Measurements from ENCODE around the gene TEX14. TPM values are rescaled to one million over a fixed set of nuclear protein-coding genes. Genes with fewer than 3 reads are reported as not detected.
A peak's percentile ranks its signal among the peaks of the same experiment; 100 is the strongest.
"Not testable (repeated sequence)": the region's sequence is repeated elsewhere in the genome, so short reads cannot be mapped to it uniquely, and the experiment has no call there.

Gene TEX14
- total and polyA plus RNA-seq, 7 experiments from 2014 or later, result 0.17 to 2.4 (median 0.54) TPM; not detected in 2

DNA sequence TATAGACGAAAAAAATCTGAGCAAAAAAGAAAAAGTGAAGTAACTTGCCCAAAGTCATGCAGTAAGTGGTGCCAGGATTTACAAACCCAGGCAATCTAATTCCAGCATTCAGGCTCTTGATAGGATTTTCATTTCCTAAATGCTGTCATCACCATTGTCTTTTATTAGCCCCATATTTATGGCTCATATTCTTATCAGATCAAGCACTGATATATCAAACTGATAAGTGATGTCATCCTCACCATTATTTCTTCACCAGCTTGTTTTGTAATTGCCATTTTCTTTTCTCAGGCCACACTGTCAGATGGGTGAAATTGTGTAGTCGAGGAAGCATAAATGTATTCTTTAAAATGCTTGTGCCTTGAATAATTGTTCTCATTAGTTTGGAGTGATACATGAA is 1.9 kb upstream of the TEX14 start:
- H3K36me3 Mint-ChIP-seq, result peaks cover 0 to 12% (median 4%) of the 10 kb centered on the region in 5 donors
- CTCF ChIA-PET, result interaction anchor here (0.7 kb wide), 1 partner anchor 17 kb away, joined by 3 read pairs; no protein-coding TSS in a partner anchor
- H3K27me3 Mint-ChIP-seq, result no peaks in the 10 kb centered on the region
- intact Hi-C loops (cut with micrococcal nuclease), result loop anchor here (5.0 to 10.0 kb wide), 5 partner anchors 106 to 1609 kb away; partner anchors contain the start of genes AKAP1 (in 1 of the 2) and TRIM37 (in 1 of the 2)
- POLR2A ChIA-PET, result interaction anchor here (1.0 kb wide), 1 partner anchor 31 kb away, joined by 3 read pairs; no protein-coding TSS in a partner anchor
- H3K4me3 ChIP-seq (ENCODE audit: low read length), result peak overlapping the region; percentile 75
- H3K9me3 Mint-ChIP-seq, result peaks cover 0 to 3% (median 0%) of the 10 kb centered on the region in 11 donors
- peaks cover 12 to 17% of the 10 kb centered on the region in 2 donors for H3K4me1 ChIP-seq (ENCODE audit: control insufficient read depth in 2 of 2, insufficient read depth in 2 of 2, low read length in 2 of 2)
- no peaks in the 10 kb centered on the region for H3K27me3 ChIP-seq (ENCODE audit: control insufficient read depth in 2 of 2, insufficient read depth in 2 of 2, low read length in 2 of 2)
- peak overlapping the region in 4 of 9 donors; percentile 89 to 94 (median 90) for H3K27ac Mint-ChIP-seq
- no peaks in the 10 kb centered on the region for H3K9me3 ChIP-seq (ENCODE audit: control insufficient read depth in 2 of 3, low read length in 3 of 3)
- no peak for DNase-seq
- no peak overlapping the region for H3K27ac ChIP-seq (ENCODE audit: low read depth, low read length)
- H3K4me3 Mint-ChIP-seq, result peak overlapping the region; percentile 85 to 99 (median 94)
- no peak for ATAC-seq
- peaks cover 0 to 3% (median 0%) of the 10 kb centered on the region in 3 experiments for H3K36me3 ChIP-seq (ENCODE audit: control insufficient read depth in 2 of 3, insufficient read depth in 3 of 3, low read length in 3 of 3)
- H3K4me1 Mint-ChIP-seq, result peaks cover 20 to 37% (median 31%) of the 10 kb centered on the region in 7 donors

DNA sequence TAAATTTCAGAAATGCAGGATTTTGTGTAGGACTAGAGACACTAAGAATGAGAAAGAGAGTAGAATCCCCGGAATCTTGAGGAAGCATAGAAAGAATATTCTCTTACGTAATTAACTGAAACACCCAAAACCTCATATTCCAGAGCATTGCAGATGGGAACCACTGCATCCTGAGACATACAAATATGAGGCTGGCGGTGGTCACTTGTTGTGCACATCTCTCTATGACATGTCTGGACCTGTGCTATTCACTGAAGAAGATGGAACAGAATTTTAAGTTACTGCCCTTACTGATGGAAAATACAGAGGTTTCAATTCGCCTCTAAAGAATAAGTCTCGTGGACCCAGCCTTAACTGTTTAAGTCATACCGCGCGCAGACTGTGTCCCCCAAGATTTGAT is 1.4 kb upstream of the TEX14 start:
- H3K36me3 ChIP-seq (ENCODE audit: control insufficient read depth in 2 of 3, insufficient read depth in 3 of 3, low read length in 3 of 3), result peaks cover 0 to 3% (median 0%) of the 10 kb centered on the region in 3 experiments
- peak overlapping the region; percentile 75 for H3K4me3 ChIP-seq (ENCODE audit: low read length)
- POLR2A ChIA-PET, result interaction anchor here (0.5 to 2.4 kb wide), 7 partner anchors 18 to 1539 kb away, joined by 3 to 18 read pairs (median 4); no protein-coding TSS in a partner anchor
- intact Hi-C loops (cut with micrococcal nuclease), result loop anchor here (5.0 to 10.0 kb wide), 5 partner anchors 106 to 1608 kb away; partner anchors contain the start of genes AKAP1 (in 1 of the 2) and TRIM37 (in 1 of the 2)
- Mint-ChIP-seq H3K27ac (peak overlapping the region; percentile 87 to 96 (median 89)), H3K27me3 (no peaks in the 10 kb centered on the region), H3K4me1 (peaks cover 20 to 37% (median 31%) of the 10 kb centered on the region in 7 donors), H3K36me3 (peaks cover 0 to 12% (median 4%) of the 10 kb centered on the region in 5 donors), H3K9me3 (peaks cover 0 to 3% (median 0%) of the 10 kb centered on the region in 11 donors), H3K4me3 (peak overlapping the region; percentile 85 to 99 (median 94))
- H3K27me3 ChIP-seq (ENCODE audit: control insufficient read depth in 2 of 2, insufficient read depth in 2 of 2, low read length in 2 of 2), result no peaks in the 10 kb centered on the region
- no peak for ATAC-seq
- no peaks in the 10 kb centered on the region for H3K9me3 ChIP-seq (ENCODE audit: control insufficient read depth in 2 of 3, low read length in 3 of 3)
- H3K27ac ChIP-seq (ENCODE audit: low read depth, low read length), result peak overlapping the region; percentile 77
- peaks cover 12 to 17% of the 10 kb centered on the region in 2 donors for H3K4me1 ChIP-seq (ENCODE audit: control insufficient read depth in 2 of 2, insufficient read depth in 2 of 2, low read length in 2 of 2)
- CTCF ChIA-PET, result interaction anchor here (0.7 kb wide), 1 partner anchor 18 kb away, joined by 3 read pairs; no protein-coding TSS in a partner anchor
- DNase-seq, result no peak

DNA sequence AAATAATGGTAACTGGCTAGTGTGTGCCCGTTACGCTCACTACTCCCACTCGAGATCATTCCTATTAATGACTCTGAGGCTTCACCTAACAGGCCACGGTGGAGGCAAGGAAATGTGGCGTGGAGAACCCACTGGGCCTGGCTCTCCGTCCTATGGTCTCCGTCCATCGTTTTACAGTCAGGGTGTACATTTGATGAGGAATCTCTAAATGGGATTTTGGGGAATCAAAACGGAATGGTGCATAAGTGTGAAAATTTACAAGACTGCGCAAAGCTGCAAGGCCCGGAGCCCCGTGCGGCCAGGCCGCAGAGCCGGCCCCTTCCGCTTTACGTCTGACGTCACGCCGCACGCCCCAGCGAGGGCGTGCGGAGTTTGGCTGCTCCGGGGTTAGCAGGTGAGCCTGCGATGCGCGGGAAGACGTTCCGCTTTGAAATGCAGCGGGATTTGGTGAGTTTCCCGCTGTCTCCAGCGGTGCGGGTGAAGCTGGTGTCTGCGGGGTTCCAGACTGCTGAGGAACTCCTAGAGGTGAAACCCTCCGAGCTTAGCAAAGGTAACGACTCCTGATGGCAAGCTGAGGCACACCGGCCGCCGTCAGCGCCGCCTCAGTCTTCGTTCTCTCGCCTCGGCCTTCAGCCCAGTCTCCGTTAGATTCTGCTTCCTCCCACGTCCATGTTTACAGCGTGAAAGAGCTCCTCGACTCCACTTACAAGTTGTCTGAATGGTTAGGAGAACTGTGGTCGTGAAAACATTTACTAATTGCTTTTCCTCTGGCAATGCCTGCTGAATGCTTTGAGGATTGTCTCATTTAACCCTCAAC is 602 bp upstream of the TEX14 start, which contains the start of gene RAD51C:
Gene RAD51C, plus strand, starts transcription at position 364 of the 817 bp plus-strand sequence. Its CDS starts 42 bp downstream, at position 406.
- peak within 1 kb of the TSS; percentile 77 for H3K27ac ChIP-seq (ENCODE audit: low read depth, low read length)
- peaks cover 0 to 3% (median 0%) of the 10 kb centered on the region in 3 experiments for H3K36me3 ChIP-seq (ENCODE audit: control insufficient read depth in 2 of 3, insufficient read depth in 3 of 3, low read length in 3 of 3)
- peak within 1 kb of the TSS; percentile 85 to 99 (median 94) for H3K4me3 Mint-ChIP-seq
- peaks cover 0 to 2% (median 0%) of the 10 kb centered on the region in 5 donors for H3K27me3 Mint-ChIP-seq
- no peaks in the 10 kb centered on the region for H3K27me3 ChIP-seq (ENCODE audit: control insufficient read depth in 2 of 2, insufficient read depth in 2 of 2, low read length in 2 of 2)
- H3K4me1 Mint-ChIP-seq, result peaks cover 20 to 37% (median 31%) of the 10 kb centered on the region in 7 donors
- ChIA-PET CTCF (interaction anchor here (0.6 kb wide), 1 partner anchor 11 kb away, joined by 4 read pairs; no protein-coding TSS in a partner anchor), POLR2A (interaction anchor here (0.5 to 2.4 kb wide), 9 partner anchors 19 to 1540 kb away, joined by 3 to 18 read pairs (median 3); partner anchors contain the start of gene RNF43)
- H3K27ac Mint-ChIP-seq, result peak within 1 kb of the TSS; percentile 87 to 96 (median 89)
- DNase-seq, result peak; percentile 66 to 86 (median 82)
- peaks cover 0 to 12% (median 4%) of the 10 kb centered on the region in 5 donors for H3K36me3 Mint-ChIP-seq
- H3K4me1 ChIP-seq (ENCODE audit: control insufficient read depth in 2 of 2, insufficient read depth in 2 of 2, low read length in 2 of 2), result peaks cover 12 to 17% of the 10 kb centered on the region in 2 donors
- ATAC-seq, result peak; percentile 99
- intact Hi-C loops (cut with micrococcal nuclease), result loop anchor here (1.0 to 10.0 kb wide), 9 partner anchors 33 to 1608 kb away; partner anchors contain the start of genes AKAP1 (in 1 of the 2) and TRIM37 (in 1 of the 2)
- peaks cover 0 to 3% (median 0%) of the 10 kb centered on the region in 11 donors for H3K9me3 Mint-ChIP-seq
- H3K4me3 ChIP-seq (ENCODE audit: low read length), result peak within 1 kb of the TSS; percentile 75
- no peaks in the 10 kb centered on the region for H3K9me3 ChIP-seq (ENCODE audit: control insufficient read depth in 2 of 3, low read length in 3 of 3)

DNA sequence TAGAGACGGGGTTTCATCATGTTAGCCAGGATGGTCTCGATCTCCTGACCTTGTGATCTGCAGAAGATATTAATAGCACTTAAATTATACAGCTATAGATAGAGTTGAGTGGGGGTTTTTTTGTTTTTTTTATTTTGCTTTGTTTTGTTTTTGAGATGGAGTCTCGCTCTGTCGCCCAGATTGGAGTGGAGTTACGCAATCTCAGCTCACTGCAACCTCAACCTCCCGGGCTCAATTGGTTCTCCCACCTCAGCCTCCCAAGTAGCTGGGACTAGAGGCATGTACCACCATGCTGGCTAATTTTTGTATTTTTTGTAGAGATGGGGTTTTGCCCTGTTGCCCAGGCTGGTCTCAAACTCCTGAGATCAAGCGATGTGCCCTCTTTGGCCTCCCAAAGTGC is 1.8 kb downstream of the TEX14 start:
- intact Hi-C loops (cut with micrococcal nuclease), result loop anchor here (5.0 to 10.0 kb wide), 5 partner anchors 103 to 1605 kb away; partner anchors contain the start of genes AKAP1 (in 1 of the 2) and TRIM37 (in 1 of the 2)

DNA sequence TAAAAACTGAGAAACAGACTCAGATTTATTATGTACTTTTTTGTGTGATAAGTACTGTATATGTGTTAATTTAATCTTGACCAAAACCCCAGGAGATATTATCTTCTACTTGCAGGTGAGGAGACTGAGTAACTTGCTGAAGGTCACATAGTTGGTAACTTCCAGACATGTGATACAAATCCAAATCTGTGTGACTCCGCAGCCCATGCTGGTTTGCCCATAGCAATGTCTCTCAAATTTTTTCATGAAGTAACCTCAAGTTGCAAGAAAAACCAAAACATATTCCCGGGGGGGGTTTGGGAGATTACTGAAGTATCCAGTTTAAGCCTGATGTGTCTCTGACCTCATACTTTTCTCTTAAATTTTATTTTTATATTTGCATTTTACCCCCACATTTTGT is 3.3 kb downstream of the TEX14 start:
- Histone ChIP-seq H3K4me1 (ENCODE audit: control insufficient read depth in 2 of 2, insufficient read depth in 2 of 2, low read length in 2 of 2) (peaks cover 10 to 11% of the 10 kb centered on the region in 2 donors), H3K27ac (ENCODE audit: low read depth, low read length) (no peak overlapping the region), H3K27me3 (ENCODE audit: control insufficient read depth in 2 of 2, insufficient read depth in 2 of 2, low read length in 2 of 2) (no peaks in the 10 kb centered on the region), H3K36me3 (ENCODE audit: control insufficient read depth in 2 of 3, insufficient read depth in 3 of 3, low read length in 3 of 3) (no peaks in the 10 kb centered on the region), H3K4me3 (ENCODE audit: low read length) (no peak overlapping the region), H3K9me3 (ENCODE audit: control insufficient read depth in 2 of 3, low read length in 3 of 3) (no peaks in the 10 kb centered on the region)
- ATAC-seq (no peak), DNase-seq (no peak)
- Mint-ChIP-seq H3K27me3 (peaks cover 0 to 5% (median 0%) of the 10 kb centered on the region in 5 donors), H3K9me3 (peaks cover 0 to 3% (median 0%) of the 10 kb centered on the region in 11 donors), H3K27ac (no peak overlapping the region), H3K4me3 (no peak overlapping the region), H3K4me1 (peaks cover 11 to 16% (median 15%) of the 10 kb centered on the region in 7 donors), H3K36me3 (peaks cover 0 to 7% (median 0%) of the 10 kb centered on the region in 5 donors)
- intact Hi-C loops (cut with micrococcal nuclease), result no loop called here
- POLR2A ChIA-PET, result interaction anchor here (1.2 kb wide), 1 partner anchor 30 kb away, joined by 3 read pairs; no protein-coding TSS in a partner anchor
- CTCF ChIA-PET, result no interaction called here

More for the DNA sequence above, 1.8 kb downstream of the TEX14 start:
- H3K4me1 Mint-ChIP-seq, result peaks cover 16 to 27% (median 25%) of the 10 kb centered on the region in 7 donors
- H3K9me3 ChIP-seq (ENCODE audit: control insufficient read depth in 2 of 3, low read length in 3 of 3); H3K27me3 ChIP-seq (ENCODE audit: control insufficient read depth in 2 of 2, insufficient read depth in 2 of 2, low read length in 2 of 2); DNase-seq; H3K36me3 ChIP-seq (ENCODE audit: control insufficient read depth in 2 of 3, insufficient read depth in 3 of 3, low read length in 3 of 3); ATAC-seq; H3K36me3 Mint-ChIP-seq; H3K27me3 Mint-ChIP-seq; H3K27ac ChIP-seq (ENCODE audit: low read depth, low read length); H3K9me3 Mint-ChIP-seq; H3K4me3 Mint-ChIP-seq; H3K27ac Mint-ChIP-seq; H3K4me3 ChIP-seq (ENCODE audit: low read length): not testable (repeated sequence)
- peaks cover 12 to 17% of the 10 kb centered on the region in 2 donors for H3K4me1 ChIP-seq (ENCODE audit: control insufficient read depth in 2 of 2, insufficient read depth in 2 of 2, low read length in 2 of 2)
- POLR2A ChIA-PET, result interaction anchor here (2.0 kb wide), 1 partner anchor 59 kb away, joined by 14 read pairs; no protein-coding TSS in a partner anchor
- CTCF ChIA-PET, result interaction anchor here (1.2 kb wide), 1 partner anchor 53 kb away, joined by 3 read pairs; no protein-coding TSS in a partner anchor

DNA sequence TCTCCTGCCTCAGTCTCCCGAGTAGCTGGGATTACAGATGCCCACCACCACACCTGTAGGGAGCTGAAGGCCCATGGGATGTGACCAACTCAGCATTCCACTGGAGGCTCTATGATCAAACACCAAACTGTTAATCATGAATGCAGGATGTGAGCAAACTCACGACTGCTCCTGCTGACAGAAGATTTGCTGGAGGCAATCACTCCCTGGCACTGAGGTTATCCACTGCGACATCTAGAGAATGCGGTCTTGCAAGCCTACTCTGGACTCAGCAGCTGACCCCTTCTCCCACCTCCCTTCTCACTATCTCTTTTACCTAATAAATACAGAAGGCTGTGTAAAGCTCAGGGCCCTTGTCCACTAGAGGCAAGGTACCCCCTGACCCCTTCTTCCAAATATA is 4.9 kb downstream of the TEX14 start:
- no peak for ATAC-seq
- Histone ChIP-seq H3K27ac (ENCODE audit: low read depth, low read length) (no peak overlapping the region), H3K9me3 (ENCODE audit: control insufficient read depth in 2 of 3, low read length in 3 of 3) (no peaks in the 10 kb centered on the region), H3K4me1 (ENCODE audit: control insufficient read depth in 2 of 2, insufficient read depth in 2 of 2, low read length in 2 of 2) (peaks cover 0 to under 1% of the 10 kb centered on the region in 2 donors), H3K4me3 (ENCODE audit: low read length) (no peak overlapping the region), H3K27me3 (ENCODE audit: control insufficient read depth in 2 of 2, insufficient read depth in 2 of 2, low read length in 2 of 2) (no peaks in the 10 kb centered on the region), H3K36me3 (ENCODE audit: control insufficient read depth in 2 of 3, insufficient read depth in 3 of 3, low read length in 3 of 3) (no peaks in the 10 kb centered on the region)
- no peaks in the 10 kb centered on the region for H3K36me3 Mint-ChIP-seq
- H3K27ac Mint-ChIP-seq, result peak overlapping the region in 1 of 9 donors; percentile 71
- no peaks in the 10 kb centered on the region for H3K9me3 Mint-ChIP-seq
- H3K4me3 Mint-ChIP-seq, result no peak overlapping the region
- no peak for DNase-seq
- intact Hi-C loops (cut with micrococcal nuclease), result no loop called here
- peaks cover 0 to 5% (median 0%) of the 10 kb centered on the region in 5 donors for H3K27me3 Mint-ChIP-seq
- CTCF ChIA-PET, result interaction anchor here (0.6 kb wide), 1 partner anchor 20 kb away, joined by 3 read pairs; no protein-coding TSS in a partner anchor
- H3K4me1 Mint-ChIP-seq, result peaks cover 0 to 2% (median under 1%) of the 10 kb centered on the region in 7 donors
- POLR2A ChIA-PET, result no interaction called here
